GM23248 (cell line): ENCODE measurements around the gene TMEM271. TPM values are rescaled to one million over a fixed set of nuclear protein-coding genes. Genes with fewer than 3 reads are reported as not detected.

ENCODE experiments used
- DNase-seq: peaks from one replicate; pipeline ENCODE4 v3.0.0-alpha.2; 2015
- H2AFZ ChIP-seq: fragments of 200-600 bp; sonication (generic); 2 replicates; pipeline ENCODE4 v1.6.1; 2016; ENCODE audit warnings: antibody characterized with exemption
- H3F3A ChIP-seq: fragments of 200-600 bp; sonication (generic); 2 replicates; pipeline ENCODE4 v1.6.1; 2016; ENCODE audit warnings: mild to moderate bottlenecking, antibody characterized with exemption, mixed run types; ENCODE audit not compliant: insufficient read depth
- H3K27ac ChIP-seq: fragments of 200-600 bp; sonication (generic); 2 replicates; pipeline ENCODE4 v1.5.1; 2016; ENCODE audit warnings: mild to moderate bottlenecking
- H3K27me3 ChIP-seq: fragments of 200-600 bp; sonication (generic); replicated peaks from 2 replicates; pipeline ENCODE4 v1.6.1; 2016; ENCODE audit warnings: mild to moderate bottlenecking; ENCODE audit not compliant: insufficient read depth
- H3K36me3 ChIP-seq: fragments of 200-600 bp; sonication (generic); 2 replicates; pipeline ENCODE4 v1.6.1; 2016; ENCODE audit warnings: low read depth, mild to moderate bottlenecking
- H3K4me1 ChIP-seq: fragments of 200-600 bp; sonication (generic); 2 replicates; pipeline ENCODE4 v1.6.1; 2016; ENCODE audit warnings: mild to moderate bottlenecking; ENCODE audit not compliant: insufficient read depth
- H3K4me2 ChIP-seq: fragments of 200-600 bp; sonication (generic); one replicate; pipeline ENCODE4 v1.6.1; 2016; ENCODE audit warnings: mild to moderate bottlenecking; ENCODE audit not compliant: unreplicated experiment
- H3K4me3 ChIP-seq: fragments of 200-600 bp; sonication (generic); 2 replicates; pipeline ENCODE4 v1.5.1; 2016; ENCODE audit warnings: mild to moderate bottlenecking
- H3K79me2 ChIP-seq: fragments of 200-600 bp; sonication (generic); 2 replicates; pipeline ENCODE4 v1.6.1; 2016; ENCODE audit warnings: mild to moderate bottlenecking; ENCODE audit not compliant: insufficient read depth
- H3K9ac ChIP-seq: fragments of 200-600 bp; sonication (generic); 2 replicates; pipeline ENCODE4 v1.6.1; 2016; ENCODE audit warnings: mild to moderate bottlenecking
- H3K9me2 ChIP-seq: fragments of 200-600 bp; sonication (generic); 2 replicates; pipeline ENCODE4 v1.6.1; 2016; ENCODE audit warnings: mixed run types, mild to moderate bottlenecking, moderate library complexity; ENCODE audit not compliant: insufficient read depth
- H3K9me3 ChIP-seq: fragments of 200-600 bp; sonication (generic); one replicate; pipeline ENCODE4 v1.6.1; 2017; ENCODE audit warnings: low read depth
- H4K20me1 ChIP-seq: fragments of 200-600 bp; sonication (generic); 2 replicates; pipeline ENCODE4 v1.6.0; 2016; ENCODE audit not compliant: insufficient read depth
- EZH2 ChIP-seq: fragments of 200-600 bp; sonication (generic); IDR thresholded peaks from 2 replicates; pipeline ENCODE4 v1.6.1; 2018; ENCODE audit warnings: antibody characterized with exemption, mild to moderate bottlenecking; ENCODE audit not compliant: insufficient read depth, poor library complexity, severe bottlenecking
- EZH2phosphoT487 ChIP-seq: fragments of 200-600 bp; sonication (generic); IDR thresholded peaks from 2 replicates; pipeline ENCODE4 v1.6.1; 2018; ENCODE audit warnings: antibody characterized with exemption, moderate library complexity, mild to moderate bottlenecking, low read depth; ENCODE audit not compliant: insufficient read depth
- WGBS, 2 experiments: methylation state at CpG; one replicate each; pipeline ENCODE4 v1.1.6; 2015 to 2017; ENCODE audit warnings: low lambda C conversion rate in 2 of 2, low coverage in 1 of 2; ENCODE audit errors: missing lambda C conversion rate in 2 of 2; 5-methylcytosine and 5-hydroxymethylcytosine counted together
- in situ Hi-C: fragments of 300-500 bp; cut with MboI; formaldehyde crosslinking; loops from 2 replicates; pipeline ENCODE4 v1.15.0; 2020
- polyA plus RNA-seq: library from polyadenylated mRNA; unstranded; fragments of >200 nt; fragmentation: Nextera tagmentation; extraction: Ambion mirVana; gene quantifications from 2 replicates; pipeline ENCODE4 v1.2.1, GENCODE V29; 2016
- total RNA-seq: library from RNA; depleted of rRNA; stranded (reverse); fragments of >200 nt; shearing (Covaris generic); gene quantifications from 2 replicates; pipeline ENCODE4 v1.2.3, GENCODE V29; 2014

The TMEM271 gene
- total and polyA plus RNA-seq, 2 experiments from 2014 or later, result not detected

DNA sequence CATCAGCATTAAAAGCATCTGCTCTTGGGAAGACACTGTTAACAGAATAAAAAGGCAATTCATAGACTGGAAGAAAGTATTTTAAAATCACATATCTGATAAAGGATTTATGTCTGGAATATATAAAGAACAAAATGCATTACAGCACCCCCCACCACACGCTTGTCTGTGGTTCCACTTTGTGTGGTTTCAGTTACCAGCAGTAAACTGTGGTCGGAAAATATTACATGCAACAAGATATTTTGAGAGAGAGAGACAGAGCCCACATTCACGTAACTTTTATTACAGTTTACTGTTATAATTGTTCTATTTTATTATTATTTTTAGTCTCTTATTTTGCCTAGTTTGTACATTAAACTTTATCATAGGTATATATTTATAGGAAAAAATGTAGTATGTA, 28.0 kb upstream of the TMEM271 start:
- Histone ChIP-seq H3K4me3 (no peak overlapping the region), H2AFZ (no peak overlapping the region), H3K4me2 (no peak overlapping the region), H3K79me2 (no peaks in the 10 kb centered on the region), H3K4me1 (no peaks in the 10 kb centered on the region), H3K9ac (no peak overlapping the region), H3K36me3 (no peaks in the 10 kb centered on the region), H3K9me2 (no peaks in the 10 kb centered on the region), H3K27ac (no peak overlapping the region), H4K20me1 (no peaks in the 10 kb centered on the region), H3F3A (no peaks in the 10 kb centered on the region), H3K9me3 (no peaks in the 10 kb centered on the region), H3K27me3 (peaks cover 9% of the 10 kb centered on the region; the same call in 1 of the 2 replicates)
- TF ChIP-seq EZH2phosphoT487 (no peak), EZH2 (no peak)
- no peak for DNase-seq
- in situ Hi-C loops, result no loop called here
- WGBS, 2 experiments, result 9 to 11% methylated on average over 3 of the region's 3 CpGs

DNA sequence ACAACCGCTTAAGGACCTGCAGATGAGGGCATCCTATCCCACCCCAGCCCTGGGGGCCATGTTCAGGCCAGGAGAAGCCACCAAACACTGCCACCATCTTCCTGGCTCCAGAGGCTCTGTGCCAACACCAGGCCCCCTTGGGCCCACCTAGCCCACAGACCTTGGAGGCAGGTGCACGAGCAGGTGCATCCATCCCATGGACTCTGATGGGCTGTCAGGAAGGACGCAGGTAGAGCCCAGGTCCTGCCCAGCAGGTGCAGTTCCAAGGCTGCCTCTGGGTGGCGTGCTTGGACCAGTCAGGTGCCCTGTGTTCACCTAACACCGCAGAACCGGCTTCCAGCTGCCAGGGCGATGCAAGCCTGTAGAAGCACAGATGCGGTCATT, 26.5 kb upstream of the TMEM271 start:
- no peak overlapping the region for H3K4me3 ChIP-seq
- no peak overlapping the region for H3K4me2 ChIP-seq
- H3K9ac ChIP-seq, result no peak overlapping the region
- H3K27me3 ChIP-seq, result peaks cover 9% of the 10 kb centered on the region; the same call in 1 of the 2 replicates
- in situ Hi-C loops, result no loop called here
- peak; percentile 28 for DNase-seq
- H3K27ac ChIP-seq, result no peak overlapping the region
- no peak overlapping the region for H2AFZ ChIP-seq
- H3F3A ChIP-seq, result no peaks in the 10 kb centered on the region
- H4K20me1 ChIP-seq, result no peaks in the 10 kb centered on the region
- 8 to 12% methylated on average over 8 of the region's 8 CpGs for WGBS, 2 experiments
- no peaks in the 10 kb centered on the region for H3K79me2 ChIP-seq
- no peaks in the 10 kb centered on the region for H3K9me3 ChIP-seq
- H3K36me3 ChIP-seq, result no peaks in the 10 kb centered on the region
- no peak for TF ChIP-seq EZH2
- TF ChIP-seq EZH2phosphoT487, result no peak
- H3K9me2 ChIP-seq, result no peaks in the 10 kb centered on the region
- H3K4me1 ChIP-seq, result no peaks in the 10 kb centered on the region

DNA sequence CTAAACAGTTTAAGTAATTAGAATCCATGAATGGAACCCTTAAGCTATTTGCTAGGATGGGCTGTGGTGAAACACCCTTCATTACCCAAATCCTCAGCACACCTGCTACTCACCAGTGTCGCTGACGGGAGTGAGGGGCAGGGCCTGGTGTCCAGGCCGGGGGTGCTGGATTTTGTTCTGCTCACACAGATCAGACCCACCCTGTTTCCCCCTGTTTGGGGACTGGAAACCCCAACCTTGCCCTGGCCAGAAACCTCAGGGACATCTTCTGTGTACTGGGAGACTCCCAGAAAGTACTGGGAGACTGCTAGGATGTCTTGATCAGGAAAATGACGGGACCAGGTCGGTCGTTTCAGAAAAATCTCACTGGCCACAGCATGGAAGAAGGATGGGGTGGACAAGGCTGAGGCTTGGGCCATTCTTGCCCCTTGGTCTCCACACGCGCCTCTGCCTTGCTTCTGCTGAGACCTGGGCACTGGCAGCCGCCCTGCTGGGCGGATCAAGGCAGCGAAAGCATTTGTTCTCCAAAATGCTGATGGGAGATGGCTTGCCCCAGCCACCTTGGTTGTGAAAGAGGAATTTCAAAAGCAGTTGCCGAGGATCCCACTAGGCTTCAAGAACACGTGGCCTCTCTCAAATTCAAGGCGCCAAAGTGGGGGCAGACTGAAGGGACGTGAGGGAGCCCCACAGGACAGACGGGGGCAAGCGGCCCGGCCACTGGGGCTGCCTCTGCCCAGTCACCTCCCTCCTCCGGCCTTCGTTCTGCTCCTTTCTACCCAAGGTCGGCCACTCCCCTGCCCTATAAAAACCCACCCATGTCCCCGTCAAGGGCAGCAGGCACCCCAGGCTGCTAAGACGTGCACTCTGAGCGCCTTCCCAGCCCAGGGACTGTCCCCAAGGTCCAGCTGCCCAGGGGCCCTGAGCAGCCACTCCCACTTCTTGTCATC, 25.8 kb upstream of the TMEM271 start:
- DNase-seq, result no peak
- Histone ChIP-seq H3K36me3 (no peaks in the 10 kb centered on the region), H3K4me2 (no peak overlapping the region), H3K27me3 (peaks cover 9% of the 10 kb centered on the region; the same call in 1 of the 2 replicates), H3K4me1 (no peaks in the 10 kb centered on the region), H3K4me3 (no peak overlapping the region), H3K27ac (no peak overlapping the region), H3K9me3 (no peaks in the 10 kb centered on the region), H3K79me2 (no peaks in the 10 kb centered on the region), H3K9me2 (no peaks in the 10 kb centered on the region), H4K20me1 (no peaks in the 10 kb centered on the region), H2AFZ (no peak overlapping the region), H3K9ac (no peak overlapping the region), H3F3A (no peaks in the 10 kb centered on the region)
- WGBS, 2 experiments, result 50 to 52% methylated on average over 20 to 24 of the region's 24 CpGs
- in situ Hi-C loops, result no loop called here
- TF ChIP-seq EZH2, result no peak
- TF ChIP-seq EZH2phosphoT487, result no peak

DNA sequence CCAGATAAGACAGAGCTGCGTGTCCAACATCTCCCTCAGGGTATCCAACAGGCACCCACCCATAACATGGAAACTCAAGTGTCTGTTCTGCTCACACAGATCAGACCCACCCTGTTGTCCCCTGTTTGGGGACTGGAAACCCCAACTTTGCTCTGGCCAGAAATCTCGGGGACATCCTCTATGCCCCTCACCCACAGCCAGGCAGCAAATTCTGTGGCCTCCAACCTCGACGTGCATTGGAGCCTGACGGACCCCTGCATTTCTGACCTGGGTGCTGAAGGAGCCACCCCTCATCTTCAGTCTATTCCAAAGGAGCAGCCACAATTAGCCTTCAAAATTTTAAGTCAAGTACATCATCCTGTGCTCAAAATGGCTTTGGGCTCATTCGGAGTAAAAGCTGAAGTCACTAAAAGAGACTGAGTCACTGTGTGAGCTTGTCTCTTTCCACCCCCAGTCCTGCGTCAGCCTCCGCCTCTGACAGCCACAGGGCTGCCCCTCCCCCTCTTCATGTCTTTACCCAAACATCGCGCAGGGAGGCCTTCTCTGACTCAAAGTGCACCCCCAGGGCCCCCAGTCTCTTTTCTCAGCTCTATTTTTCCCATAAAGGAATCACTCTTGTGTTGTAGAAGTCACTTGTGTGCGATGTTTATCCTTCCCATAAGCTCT, 24.9 kb upstream of the TMEM271 start:
- TF ChIP-seq EZH2phosphoT487 (no peak), EZH2 (no peak)
- no peak overlapping the region for H3K4me3 ChIP-seq
- H3K9ac ChIP-seq, result no peak overlapping the region
- no peak overlapping the region for H3K4me2 ChIP-seq
- H3K79me2 ChIP-seq, result no peaks in the 10 kb centered on the region
- no peaks in the 10 kb centered on the region for H3K9me2 ChIP-seq
- H4K20me1 ChIP-seq, result no peaks in the 10 kb centered on the region
- DNase-seq, result peak; percentile 54
- peaks cover 9% of the 10 kb centered on the region; the same call in 1 of the 2 replicates for H3K27me3 ChIP-seq
- H2AFZ ChIP-seq, result no peak overlapping the region
- no peaks in the 10 kb centered on the region for H3K9me3 ChIP-seq
- no peaks in the 10 kb centered on the region for H3F3A ChIP-seq
- WGBS, 2 experiments, result 44 to 48% methylated on average over 11 of the region's 11 CpGs
- in situ Hi-C loops, result no loop called here
- H3K36me3 ChIP-seq, result no peaks in the 10 kb centered on the region
- no peak overlapping the region for H3K27ac ChIP-seq
- no peaks in the 10 kb centered on the region for H3K4me1 ChIP-seq
